Measurements from ENCODE around the gene SORCS2.

The SORCS2 gene

DNA sequence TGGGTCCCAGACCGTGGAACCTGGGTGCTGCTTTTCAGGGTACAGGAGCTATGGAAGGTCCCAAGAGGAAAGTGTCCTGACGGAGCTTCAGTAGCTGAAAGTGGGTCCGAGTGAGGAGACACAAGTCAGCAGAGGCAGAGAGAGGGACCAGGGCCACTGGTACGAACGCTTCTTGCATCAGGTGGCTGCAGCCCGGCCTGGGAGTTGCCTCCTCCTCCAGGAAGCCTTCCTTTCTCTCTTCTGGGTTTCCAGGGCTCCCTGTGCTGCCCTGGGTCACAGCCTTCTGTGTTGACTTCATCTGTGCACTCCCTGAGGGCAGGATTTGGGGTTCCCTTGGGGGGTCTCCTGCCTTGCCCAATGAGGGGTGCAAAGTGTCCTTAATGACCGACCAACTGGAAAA is 94.5 kb downstream of the SORCS2 start:
- no peak for DNase-seq

- DNase-seq = no peak
These were observed 95.1 kb downstream of the SORCS2 start for GRCh38 chr4:7287274-7287917.

DNA sequence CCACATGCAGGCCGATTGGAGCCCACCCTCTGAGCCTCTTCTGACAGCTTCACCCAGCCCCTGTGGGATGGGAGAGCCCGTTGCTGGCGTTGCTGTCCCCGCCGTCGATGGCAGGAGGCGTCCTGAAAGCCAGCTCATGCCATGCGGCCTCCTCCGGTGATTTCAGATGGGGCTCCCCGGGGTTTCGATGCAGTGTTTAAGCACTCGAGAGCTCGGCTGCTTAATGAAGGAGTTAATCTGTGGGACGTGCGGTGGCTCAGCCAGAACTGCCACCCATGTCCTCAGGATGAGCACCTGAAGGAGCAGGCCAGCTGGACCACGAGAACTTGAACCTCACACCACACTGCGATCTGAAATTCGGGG is 95.6 kb downstream of the SORCS2 start:
- DNase-seq = no peak

DNA sequence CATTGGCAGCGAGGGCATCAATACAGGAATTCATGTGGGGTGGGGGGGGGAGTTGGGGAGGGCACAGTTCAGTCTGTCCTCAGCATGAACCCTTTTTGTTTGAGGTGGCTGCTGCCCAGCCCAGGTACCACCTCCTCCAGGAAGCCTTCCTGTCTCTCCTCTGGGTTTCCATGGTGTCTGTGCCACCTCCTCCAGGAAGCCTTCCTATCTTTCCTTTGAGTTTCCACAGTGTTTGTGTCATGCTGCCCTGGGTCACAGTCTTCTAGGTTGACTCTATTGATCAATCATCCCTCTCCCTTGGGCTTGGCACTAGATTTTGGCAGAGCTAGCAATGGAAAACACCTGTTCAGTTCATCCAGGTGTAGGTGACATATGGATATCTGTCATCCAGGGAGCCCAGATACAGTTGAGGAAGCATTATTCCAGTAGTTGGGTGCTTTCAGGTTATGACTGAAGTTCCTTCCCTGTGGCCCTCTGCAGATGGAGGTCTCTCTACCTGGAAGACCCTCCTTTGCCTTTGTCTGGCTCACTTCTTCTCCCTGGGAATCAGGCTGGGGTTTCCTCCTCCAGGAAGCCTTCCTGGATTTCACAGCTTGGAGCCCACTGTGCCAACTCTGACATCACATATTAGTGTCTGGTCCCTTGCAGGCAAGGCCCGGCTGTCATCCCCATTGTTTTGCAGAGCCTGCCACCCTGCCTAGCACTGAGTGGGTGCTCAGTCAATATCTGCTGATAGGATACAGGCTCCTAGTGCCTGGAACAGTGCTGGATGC is 96.6 kb downstream of the SORCS2 start:
- DNase-seq = no peak

- DNase-seq = no peak
These were observed 97.3 kb downstream of the SORCS2 start for GRCh38 chr4:7289589-7289988.

GRCh38 chr4:7291372-7292114 is 99.2 kb downstream of the SORCS2 start:
- DNase-seq = peak in 41 of 51 donors; percentile 21 to 92 (median 65)

GRCh38 chr4:7293703-7294102 is 101.4 kb downstream of the SORCS2 start:
- DNase-seq = no peak

- no peak for DNase-seq
These were observed 101.9 kb downstream of the SORCS2 start for GRCh38 chr4:7294176-7294756.

DNA sequence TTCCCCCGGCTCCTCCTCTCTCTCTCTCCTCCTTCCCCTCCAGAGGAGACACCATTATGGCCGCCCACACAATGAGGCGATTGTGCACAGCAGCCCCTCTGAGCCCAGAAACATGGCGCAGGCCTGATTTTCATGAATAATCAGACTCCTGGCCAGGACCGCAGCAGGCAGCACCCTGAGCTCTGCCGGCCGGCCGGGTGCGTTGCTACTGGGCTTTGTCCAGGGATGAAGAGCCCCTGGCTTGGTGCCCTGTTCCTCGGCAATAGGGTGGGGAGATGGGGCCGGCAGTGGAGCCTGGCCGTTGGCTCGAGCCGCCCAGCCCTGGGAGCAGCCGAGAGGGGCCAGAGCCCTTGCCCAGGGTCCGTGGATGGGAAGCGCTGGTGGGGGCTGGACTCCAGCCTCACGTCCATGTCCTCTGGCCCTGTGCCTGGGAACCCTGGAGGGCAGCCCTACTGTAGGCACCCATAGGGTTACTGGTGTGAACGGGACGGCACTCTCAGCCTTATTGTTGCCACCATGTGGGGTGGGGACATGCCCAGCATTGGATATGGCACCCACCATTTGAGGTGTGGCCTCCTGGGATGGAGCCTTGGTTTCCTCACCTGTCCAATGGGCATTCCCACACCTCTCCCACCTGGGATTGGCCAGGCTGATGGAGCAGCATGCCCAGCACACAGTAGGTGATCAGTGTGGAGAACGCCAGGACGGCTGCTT is 103.0 kb downstream of the SORCS2 start:
- peak in 49 of 51 donors; percentile 31 to 96 (median 83) for DNase-seq

GRCh38 chr4:7295911-7296660 is 103.7 kb downstream of the SORCS2 start:
- peak in 37 of 51 donors; percentile 18 to 82 (median 52) for DNase-seq

DNA sequence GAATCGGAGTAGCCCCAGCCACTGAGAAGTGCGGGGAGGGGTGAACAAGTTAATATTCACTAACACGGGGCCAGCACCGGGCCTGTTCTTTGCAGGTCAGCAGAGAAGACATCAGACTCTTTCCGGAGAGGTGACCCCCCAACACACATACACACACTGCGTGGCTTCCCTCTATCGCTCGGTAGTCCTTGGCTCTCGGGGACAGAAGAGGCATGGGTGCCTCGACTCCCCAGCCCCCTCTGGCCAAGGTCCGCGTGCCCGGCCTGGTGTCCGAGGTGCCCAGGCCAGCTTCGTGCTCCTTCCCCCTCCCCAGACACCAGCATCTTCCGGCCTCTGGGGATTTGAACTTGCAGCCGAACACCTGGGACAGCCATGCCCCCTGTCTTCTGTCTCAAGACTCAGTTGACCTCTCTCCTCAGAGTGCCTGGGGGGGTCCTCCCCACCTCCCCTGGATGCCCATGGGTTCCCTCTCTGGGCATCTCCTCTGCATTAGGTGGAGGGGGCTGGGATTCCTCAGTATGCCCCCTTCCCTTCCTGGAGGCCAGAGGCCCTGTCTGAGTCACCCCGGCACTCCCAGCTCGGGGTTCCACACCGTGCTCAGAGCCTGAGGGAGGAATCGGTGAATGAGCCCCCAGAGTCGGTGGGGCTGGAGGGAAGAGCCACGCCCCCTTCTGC is 104.5 kb downstream of the SORCS2 start:
- no peak for DNase-seq

DNA sequence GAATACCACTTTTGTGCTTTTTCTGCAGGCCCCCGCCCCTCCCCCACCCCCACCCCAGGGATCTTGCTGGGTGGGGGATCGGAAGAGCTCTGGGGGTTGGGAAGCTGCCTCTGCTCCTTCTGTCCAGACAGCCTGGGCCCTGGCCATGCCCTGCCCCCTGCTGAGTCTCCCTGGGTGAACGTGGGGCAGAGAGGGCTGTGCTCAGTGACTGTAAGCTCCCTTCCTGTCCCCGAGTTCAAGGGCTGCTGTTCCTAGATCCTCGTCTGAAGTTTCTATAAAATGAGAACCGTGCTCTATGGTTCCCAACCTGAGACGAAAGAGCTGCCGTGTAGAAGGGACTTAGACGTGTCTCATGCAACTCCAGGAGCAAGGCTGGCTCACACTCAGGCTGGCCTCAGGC is 105.0 kb downstream of the SORCS2 start:
- peak in 2 of 51 donors; percentile 25 to 26 for DNase-seq

GRCh38 chr4:7297881-7298280 is 105.5 kb downstream of the SORCS2 start:
- DNase-seq = no peak

DNA sequence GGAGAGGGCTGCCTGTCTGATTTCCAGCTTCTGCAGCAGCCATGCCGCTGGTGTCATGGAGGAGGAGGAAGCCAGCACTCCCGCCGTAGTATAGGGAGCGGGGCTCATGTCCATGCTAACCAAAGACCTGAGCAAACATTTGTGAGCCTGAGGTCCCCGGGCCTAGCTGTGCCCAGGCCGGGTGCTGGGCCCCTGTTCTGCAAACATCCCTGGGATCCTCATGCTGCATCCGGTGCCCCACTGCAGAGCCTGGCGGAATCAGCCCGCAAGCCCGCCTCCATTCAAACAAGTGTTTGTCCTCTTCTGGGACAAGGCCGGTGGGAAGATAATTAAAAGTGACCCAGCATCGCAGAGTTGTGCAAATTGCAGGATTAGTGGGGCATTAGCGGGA is 106.3 kb downstream of the SORCS2 start:
- DNase-seq = peak in 1 of 51 donors; percentile 35

DNA sequence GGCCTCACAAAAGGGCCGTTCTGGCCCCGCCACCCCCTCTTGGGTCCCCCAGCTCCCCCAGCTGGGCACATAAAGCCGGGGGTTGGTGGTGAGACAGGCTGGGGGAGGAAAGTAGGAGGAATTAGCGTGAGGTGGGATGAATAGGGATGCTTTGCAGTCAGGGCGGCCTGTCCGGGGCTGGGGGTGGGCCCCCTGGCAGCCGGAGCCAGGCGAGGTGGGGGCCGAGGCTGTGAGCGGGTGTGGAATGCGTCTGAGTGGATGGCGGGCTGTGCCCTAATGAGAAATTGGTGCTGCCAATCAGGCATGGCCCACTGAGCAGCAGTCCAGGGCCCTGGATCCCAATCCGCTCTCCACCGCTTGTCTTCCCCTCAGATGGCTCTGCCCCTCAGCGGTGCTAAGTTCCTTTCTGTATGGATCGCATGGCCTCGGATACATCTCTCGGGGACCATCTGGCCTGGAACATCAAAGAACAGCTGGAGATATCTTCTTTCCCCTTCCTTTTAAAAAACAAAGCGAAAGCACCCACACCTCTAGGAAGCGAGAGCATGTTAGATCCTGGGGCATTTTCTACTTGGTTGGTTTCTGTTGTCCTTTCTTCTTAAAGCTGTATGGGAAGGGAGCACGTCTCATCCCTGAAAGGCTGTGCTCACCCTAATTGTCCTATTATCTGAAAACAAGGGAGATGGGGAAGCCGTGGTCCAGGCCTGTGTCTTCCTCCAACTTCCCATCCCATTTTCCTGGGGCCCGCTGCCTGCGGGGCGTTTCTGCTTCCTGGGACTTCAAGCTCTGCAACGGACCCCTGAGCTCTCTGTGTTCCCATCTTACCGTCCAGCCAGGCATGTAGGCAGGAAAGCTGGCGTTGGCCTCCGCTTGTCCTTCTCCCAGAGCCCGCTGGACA is 106.9 kb downstream of the SORCS2 start:
- no peak for DNase-seq

- no peak for DNase-seq
These were observed 107.8 kb downstream of the SORCS2 start for GRCh38 chr4:7299908-7300710.

DNA sequence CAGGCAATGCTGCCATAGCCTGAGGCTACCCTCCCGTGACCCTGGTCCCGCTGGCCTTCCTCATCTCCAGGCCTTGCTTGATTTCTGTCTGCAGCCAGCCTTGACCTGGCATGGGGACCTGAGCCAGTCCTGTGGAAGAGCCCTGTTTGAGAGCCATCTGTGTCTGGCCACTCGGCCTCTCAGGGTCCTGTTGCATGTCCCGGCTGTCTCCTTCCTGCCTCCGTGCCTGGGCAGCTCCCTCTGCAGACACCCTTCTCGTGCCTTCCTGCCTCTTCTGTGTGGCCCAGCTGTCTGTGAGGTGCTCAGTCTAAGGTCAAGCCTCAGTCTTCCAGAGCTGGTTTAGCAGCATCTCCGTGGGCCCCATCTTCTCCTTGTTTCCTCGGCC is 108.4 kb downstream of the SORCS2 start:
- DNase-seq = no peak

GRCh38 chr4:7301126-7301785 is 108.9 kb downstream of the SORCS2 start:
- DNase-seq = no peak

All from hypothalamus (tissue), 51 donors.